IPS-20b (cell line): ENCODE results near the gene SMG6.
"Not testable (repeated sequence)": the region's sequence is repeated elsewhere in the genome, so short reads cannot be mapped to it uniquely, and the experiment has no call there.

Experiments
- H3K27ac ChIP-seq: one replicate; pipeline ENCODE4 v1.5.1; 2013; ENCODE audit warnings: low read length
- H3K27me3 ChIP-seq: 2 replicates; pipeline ENCODE4 v1.6.1; 2013; ENCODE audit warnings: mild to moderate bottlenecking, low read length, inconsistent platforms; ENCODE audit not compliant: insufficient read depth
- H3K36me3 ChIP-seq: 2 replicates; pipeline ENCODE4 v1.6.1; 2013; ENCODE audit warnings: low read depth, mild to moderate bottlenecking, inconsistent platforms, low read length, moderate library complexity; ENCODE audit not compliant: insufficient read depth
- H3K4me1 ChIP-seq: 2 replicates; pipeline ENCODE4 v1.6.1; 2013; ENCODE audit warnings: mild to moderate bottlenecking, control low read depth, inconsistent platforms, low read length, moderate library complexity; ENCODE audit not compliant: insufficient read depth
- H3K4me3 ChIP-seq: 2 replicates; pipeline ENCODE4 v1.5.1; 2013; ENCODE audit warnings: mild to moderate bottlenecking, low read length, inconsistent platforms
- H3K9ac ChIP-seq: 2 replicates; pipeline ENCODE4 v1.6.1; 2013; ENCODE audit warnings: low read depth, mild to moderate bottlenecking, inconsistent platforms, low read length, moderate library complexity
- H3K9me3 ChIP-seq: 2 replicates; pipeline ENCODE4 v1.6.1; 2013; ENCODE audit warnings: mild to moderate bottlenecking, low read depth, low read length, inconsistent platforms; ENCODE audit not compliant: insufficient read depth

Gene SMG6

GRCh38 chr17:2013220-2013993 is 290.2 kb downstream of the SMG6 start:
- H3K36me3 ChIP-seq, H3K9me3 ChIP-seq, H3K9ac ChIP-seq, H3K27ac ChIP-seq, H3K4me3 ChIP-seq: not testable (repeated sequence)
- Histone ChIP-seq H3K4me1 (peaks cover 12% of the 10 kb centered on the region), H3K27me3 (peaks cover 34% of the 10 kb centered on the region)

- no peak overlapping the region for H3K27ac ChIP-seq
- peaks cover 12% of the 10 kb centered on the region for H3K4me1 ChIP-seq
Measured at GRCh38 chr17:2012499-2012898, 291.1 kb downstream of the SMG6 start.

GRCh38 chr17:2011411-2012371 is 291.9 kb downstream of the SMG6 start:
- Histone ChIP-seq H3K4me3 (0 out of 2 replicates have a peak overlapping the region, but pooled peaks have one; percentile 26), H3K27ac (no peak overlapping the region), H3K27me3 (peaks cover 19% of the 10 kb centered on the region), H3K36me3 (no peaks in the 10 kb centered on the region), H3K9me3 (no peaks in the 10 kb centered on the region), H3K4me1 (peaks cover 12% of the 10 kb centered on the region), H3K9ac (no peak overlapping the region)

More at GRCh38 chr17:2012499-2012898, 291.1 kb downstream of the SMG6 start:
- H3K27me3 ChIP-seq, result peaks cover 25% of the 10 kb centered on the region
- H3K9me3 ChIP-seq, result no peaks in the 10 kb centered on the region
- H3K4me3 ChIP-seq, result no peak overlapping the region
- no peak overlapping the region for H3K9ac ChIP-seq
- no peaks in the 10 kb centered on the region for H3K36me3 ChIP-seq
